HepG2 (cell line): ENCODE data around the gene WDR48. TPM values are rescaled to one million over a fixed set of nuclear protein-coding genes. Genes with fewer than 3 reads are reported as not detected.

Experiments
- ATAC-seq: fragments of 200-7000 bp; cut with Tn5 transposase; 3 replicates; pipeline ENCODE4 v1.9.1; 2020; ENCODE audit warnings: mild to moderate bottlenecking, moderate library complexity
- BruUV-seq: library from RNA; stranded (reverse); fragments of 400-500 nt; replicated peaks from 2 replicates; lab custom pipeline; 2021; lab: Mats Ljungman, UMichigan
- CTCF ChIA-PET: fragments of 300-600 bp; formaldehyde crosslinking; extraction: SDS; loops from one replicate; lab custom pipeline; 2021; ENCODE audit warnings: low total read pairs, inconsistent platforms, low intra/inter-chr PET ratio; lab: Yijun Ruan, JAX
- POLR2A ChIA-PET: fragments of 350-600 bp; sonication (Branson Sonifier 250); formaldehyde crosslinking; loops from one replicate; lab custom pipeline; 2020; ENCODE audit warnings: antibody characterized with exemption, inconsistent platforms; lab: Yijun Ruan, JAX
- DNase-seq: peaks from one replicate; pipeline ENCODE4 v3.0.0-alpha.2; 2015; ENCODE audit warnings: low spot score
- FAIRE-seq: peaks from 3 replicates; lab custom pipeline; 2011; peaks lifted over from hg19 to GRCh38; lab: Jason Lieb, UNC
- H2AFZ ChIP-seq: one replicate; pipeline ENCODE4 v1.6.1; 2011; ENCODE audit warnings: low read length, inconsistent platforms
- H3K27ac ChIP-seq: fragments of 300-600 bp; 3 replicates; pipeline ENCODE4 v1.8.0; 2011; ENCODE audit warnings: mixed run types, mild to moderate bottlenecking, mixed read lengths, low read length, inconsistent platforms; ENCODE audit not compliant: insufficient read depth; ENCODE audit errors: extremely low read length
- H3K27me3 ChIP-seq, 2 experiments: fragments of 200-600 bp in 1 of 2; 2 replicates in 1 of 2; 3 replicates in 1 of 2; pipeline versions ENCODE4 v1.6.0 to v1.8.0; 2011; ENCODE audit warnings: low read length in 2 of 2, mild to moderate bottlenecking in 2 of 2, moderate library complexity in 2 of 2, inconsistent platforms in 1 of 2; ENCODE audit not compliant: insufficient read depth in 2 of 2, control insufficient read depth in 1 of 2
- H3K36me3 ChIP-seq, 2 experiments: fragments of 200-600 bp in 1 of 2; replicated peaks in 1 of 2; 2 replicates in 1 of 2; 3 replicates in 1 of 2; pipeline versions ENCODE4 v1.5.1 to v1.8.0; 2011; ENCODE audit warnings: low read length in 2 of 2, inconsistent platforms in 1 of 2; ENCODE audit not compliant: insufficient read depth in 2 of 2, control insufficient read depth in 1 of 2
- H3K4me1 ChIP-seq: 2 replicates; pipeline ENCODE4 v1.5.1; 2012; ENCODE audit warnings: low read length, inconsistent platforms; ENCODE audit not compliant: insufficient read depth
- H3K4me2 ChIP-seq: 2 replicates; pipeline ENCODE4 v1.6.0; 2011; ENCODE audit warnings: low read depth, low read length, inconsistent platforms
- H3K4me3 ChIP-seq, 3 experiments: fragments of 200-600 bp in 1 of 3; sonication (generic), shearing (Covaris generic) in 1 of 3; replicated peaks in 1 of 3; 2 replicates each; pipeline ENCODE4 v1.5.1; 2011 to 2016; ENCODE audit warnings: low read length in 3 of 3, inconsistent platforms in 2 of 3, low read depth in 2 of 3, mild to moderate bottlenecking in 2 of 3, control low read depth in 1 of 3, mixed read lengths in 1 of 3; ENCODE audit not compliant: insufficient read depth in 1 of 3
- H3K79me2 ChIP-seq: one replicate; pipeline ENCODE4 v1.6.1; 2011; ENCODE audit warnings: low read length, inconsistent platforms; ENCODE audit not compliant: insufficient read depth
- H3K9ac ChIP-seq: 2 replicates; pipeline ENCODE4 v1.6.0; 2011; ENCODE audit warnings: mild to moderate bottlenecking, low read depth, low read length, inconsistent platforms; ENCODE audit not compliant: insufficient read depth
- H3K9me3 ChIP-seq: 2 replicates; pipeline ENCODE4 v1.5.1; 2012; ENCODE audit warnings: mild to moderate bottlenecking, low read length
- H4K20me1 ChIP-seq: 2 replicates; pipeline ENCODE4 v1.6.0; 2011; ENCODE audit warnings: inconsistent platforms, mild to moderate bottlenecking, low read length, moderate library complexity; ENCODE audit not compliant: insufficient read depth
- ATF3 ChIP-seq: sonication (generic); formaldehyde crosslinking; IDR thresholded peaks from 2 replicates; pipeline ENCODE4 v1.4.0; 2020; ENCODE audit warnings: missing genetic modification reagents
- ATRX ChIP-seq: sonication (generic); formaldehyde crosslinking; IDR thresholded peaks from 2 replicates; pipeline ENCODE4 v1.4.0; 2020; ENCODE audit warnings: missing genetic modification reagents, borderline replicate concordance
- GABPA ChIP-seq, 2 experiments: IDR thresholded peaks; 2 replicates each; pipeline ENCODE4 v1.6.1; 2011 to 2016; ENCODE audit warnings: low read depth in 2 of 2, low read length in 1 of 2, missing biosample characterization in 1 of 2, missing genetic modification characterization in 1 of 2
- GPN1 ChIP-seq: sonication (generic); formaldehyde crosslinking; IDR thresholded peaks from 2 replicates; pipeline ENCODE4 v1.5.1; 2020; ENCODE audit warnings: missing genetic modification reagents, borderline replicate concordance
- KDM5A ChIP-seq: fragments of 200-600 bp; sonication (generic); IDR thresholded peaks from 2 replicates; pipeline ENCODE4 v1.7.0; 2018; ENCODE audit warnings: antibody characterized with exemption, mild to moderate bottlenecking, low read length, borderline replicate concordance
- ZFP36L1 ChIP-seq: sonication (generic); formaldehyde crosslinking; IDR thresholded peaks from 2 replicates; pipeline ENCODE4 v1.8.0; 2022; ENCODE audit warnings: mild to moderate bottlenecking, missing genetic modification reagents, moderate library complexity
- ZNF180 ChIP-seq: sonication (generic); formaldehyde crosslinking; IDR thresholded peaks from 2 replicates; pipeline ENCODE4 v1.4.0; 2020; ENCODE audit warnings: low read depth, missing genetic modification reagents, borderline replicate concordance
- ZNF24 ChIP-seq: fragments of 450-650 bp; IDR thresholded peaks from 2 replicates; pipeline ENCODE4 v1.6.1; 2017; ENCODE audit warnings: antibody characterized with exemption, mild to moderate bottlenecking
- ZNF333 ChIP-seq: sonication (generic); formaldehyde crosslinking; IDR thresholded peaks from 2 replicates; pipeline ENCODE4 v1.4.0; 2020; ENCODE audit warnings: mild to moderate bottlenecking, missing genetic modification reagents, borderline replicate concordance
- ZNF543 ChIP-seq: sonication (generic); formaldehyde crosslinking; IDR thresholded peaks from 2 replicates; pipeline ENCODE4 v1.4.0; 2020; ENCODE audit warnings: mild to moderate bottlenecking, missing genetic modification reagents
- ZNF782 ChIP-seq: sonication (generic); formaldehyde crosslinking; IDR thresholded peaks from 2 replicates; pipeline ENCODE4 v1.4.0; 2020; ENCODE audit warnings: missing genetic modification reagents, mild to moderate bottlenecking, borderline replicate concordance
- WGBS: methylation state at CpG from one replicate; pipeline ENCODE4 v1.1.6; 2017; ENCODE audit warnings: low lambda C conversion rate; 5-methylcytosine and 5-hydroxymethylcytosine counted together
- in situ Hi-C: cut with HindIII; loops from 2 replicates; pipeline ENCODE4 v1.10.0; 2017; ENCODE audit warnings: low pct_unique_long_range_greater_than_20kb; ENCODE audit not compliant: extremely low pct_ligation_motif_present
- intact Hi-C: fragments of 100-400 bp; cut with micrococcal nuclease; formaldehyde crosslinking; loops from one replicate; pipeline ENCODE4 v1.10.0; 2022; ENCODE audit not compliant: unreplicated experiment
- polyA plus RNA-seq, 8 experiments: library from polyadenylated mRNA; depleted of rRNA in 3 of 8; stranded (reverse) in 7 of 8; unstranded in 1 of 8; fragments of >200 nt; fragmentation: Illumina TruSeq in 4 of 8; extraction: Trizol in 4 of 8; gene quantifications; 2 replicates each; pipeline versions ENCODE4 v1.2.1 to v1.2.3, GENCODE V29; 2011 to 2016; ENCODE audit warnings: low read depth in 4 of 8, missing spikeins in 1 of 8, mixed read lengths in 1 of 8; ENCODE audit not compliant: insufficient read depth in 1 of 8
- total RNA-seq, 5 experiments: library from RNA; depleted of rRNA; stranded (reverse); fragments of >200 nt; fragmentation: Illumina TruSeq; extraction: Trizol; gene quantifications; 2 replicates each; pipeline ENCODE4 v1.2.3, GENCODE V29; 2016; ENCODE audit warnings: low read depth in 1 of 5

Gene WDR48
- total and polyA plus RNA-seq, 2 of the 13 experiments (the other 11 are each of a cell fraction or from before 2014, with no cell fraction given), result 29.2 to 31.2 TPM

GRCh38 chr3:39021465-39022285 lies 30.1 kb upstream of the WDR48 start:
- Histone ChIP-seq H3K27ac (no peak overlapping the region), H2AFZ (no peak overlapping the region), H3K36me3 (no peaks in the 10 kb centered on the region), H3K4me3 (no peak overlapping the region), H3K27me3 (0 out of 5 replicates have a peak, but pooled peaks cover 0 to under 1% of the 10 kb centered on the region in 2 experiments), H3K9ac (no peak overlapping the region), H3K4me2 (no peak overlapping the region), H4K20me1 (no peaks in the 10 kb centered on the region), H3K9me3 (no peaks in the 10 kb centered on the region), H3K4me1 (peaks cover 20% of the 10 kb centered on the region), H3K79me2 (no peaks in the 10 kb centered on the region)
- ATAC-seq (no peak), DNase-seq (no peak), FAIRE-seq (no peak)
- WGBS, result 44% methylated on average over 3 of the region's 4 CpGs
- ChIA-PET CTCF (no interaction called here), POLR2A (no interaction called here)
- BruUV-seq, result no TSS peak
- in situ Hi-C loops (no loop called here), intact Hi-C loops (no loop called here)
- TF ChIP-seq GPN1 (CRISPR knock-in tag), result no peak
- no peak for TF ChIP-seq ZNF782 (CRISPR knock-in tag)
- TF ChIP-seq ZNF333 (CRISPR knock-in tag), result no peak
- no peak for TF ChIP-seq GABPA (IDR thresholded peaks at IDR 0.05; ENCODE audit: low read depth, low read length)
- TF ChIP-seq GABPA (CRISPR knock-in tag; IDR thresholded peaks at IDR 0.05; ENCODE audit: low read depth), result no peak
- TF ChIP-seq ZNF180 (CRISPR knock-in tag), result no peak
- no peak for TF ChIP-seq KDM5A
- TF ChIP-seq ATF3 (CRISPR knock-in tag), result no peak
- TF ChIP-seq ZFP36L1, result no peak
- no peak for TF ChIP-seq ZNF543 (CRISPR knock-in tag)
- TF ChIP-seq ATRX, result no peak
- no peak for TF ChIP-seq ZNF24
